HG03025 (cell line): Measurements from ENCODE around the gene ABCD1.

Experiments used
- ATAC-seq: cut with Tn5 transposase; IDR thresholded peaks from one replicate; pipeline ENCODE4 v1.9.1; 2021; ENCODE audit warnings: mild to moderate bottlenecking, moderate library complexity; ENCODE audit not compliant: unreplicated experiment, low FRiP score

Gene ABCD1

GRCh38 chrX:153770601-153771414 lies 46.2 kb downstream of the ABCD1 start:
- no peak for ATAC-seq

- no peak for ATAC-seq
These were observed 47.0 kb downstream of the ABCD1 start for GRCh38 chrX:153771415-153772315.

- no peak for ATAC-seq
These were observed 47.9 kb downstream of the ABCD1 start for GRCh38 chrX:153772316-153773217.

GRCh38 chrX:153773218-153773611 lies 48.6 kb downstream of the ABCD1 start:
- no peak for ATAC-seq

- ATAC-seq: no peak
These were observed 49.3 kb downstream of the ABCD1 start for GRCh38 chrX:153773741-153774575.

GRCh38 chrX:153774576-153775292 lies 50.1 kb downstream of the ABCD1 start:
- no peak for ATAC-seq

GRCh38 chrX:153775293-153776119 lies 50.9 kb downstream of the ABCD1 start:
- ATAC-seq: no peak

GRCh38 chrX:153776120-153776599 lies 51.5 kb downstream of the ABCD1 start:
- no peak for ATAC-seq

- ATAC-seq: no peak
These were observed 52.0 kb downstream of the ABCD1 start for GRCh38 chrX:153776611-153777045.

- ATAC-seq: no peak
These were observed 52.8 kb downstream of the ABCD1 start for GRCh38 chrX:153777261-153778090.

- ATAC-seq: no peak
These were observed 53.5 kb downstream of the ABCD1 start for GRCh38 chrX:153778181-153778580.

GRCh38 chrX:153778684-153779101 lies 54.0 kb downstream of the ABCD1 start:
- no peak for ATAC-seq

- no peak for ATAC-seq
These were observed 55.4 kb downstream of the ABCD1 start for GRCh38 chrX:153779891-153780677.

GRCh38 chrX:153780678-153781427 lies 56.2 kb downstream of the ABCD1 start, which contains the start of gene SRPK3:
Gene SRPK3 (plus strand): TSS chrX:153781041. CDS start chrX:153781087, 46 bp downstream.
- ATAC-seq: no peak

- ATAC-seq: no peak
These were observed 56.9 kb downstream of the ABCD1 start for GRCh38 chrX:153781428-153782047.
